Measurements from ENCODE around the gene GC. TPM values are rescaled to one million over a fixed set of nuclear protein-coding genes. Genes with fewer than 3 reads are reported as not detected.
A peak's percentile ranks its signal among the peaks of the same experiment; 100 is the strongest.

The GC gene
- total and polyA plus RNA-seq, 2 of the 4 experiments (the other 2 are of a cell fraction) = not detected

DNA sequence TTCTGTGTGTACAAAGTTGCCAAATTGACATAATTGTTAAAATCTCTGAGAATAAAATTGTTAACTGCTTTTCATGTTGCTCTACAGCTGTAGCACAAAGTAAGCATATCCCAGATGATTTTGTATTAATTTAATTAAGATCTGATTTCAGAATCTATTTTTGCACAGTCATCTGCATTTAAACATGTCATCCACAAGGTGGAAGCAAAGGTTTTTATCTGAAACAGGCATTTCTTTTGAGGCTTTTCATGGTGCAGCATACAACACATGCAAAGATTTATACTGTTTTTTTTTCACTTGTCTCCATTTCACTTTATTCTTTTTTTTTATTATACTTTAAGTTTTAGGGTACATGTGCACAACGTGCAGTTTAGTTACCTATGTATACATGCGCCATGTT, 51.2 kb downstream of the GC start:
- no peak overlapping the region for H3K18ac ChIP-seq (ENCODE audit: low read depth, low read length)
- H3K9me1 ChIP-seq (ENCODE audit: insufficient read depth, low read length) = no peaks in the 10 kb centered on the region
- H3K36me3 ChIP-seq (ENCODE audit: control insufficient read depth, insufficient read depth, low read length) = no peaks in the 10 kb centered on the region
- no peaks in the 10 kb centered on the region for H3K4me1 ChIP-seq (ENCODE audit: control insufficient read depth, insufficient read depth, low read length)
- H3K56ac ChIP-seq (ENCODE audit: extremely low read depth, insufficient read depth, low read length) = no peak overlapping the region
- H2BK5ac ChIP-seq (ENCODE audit: low read depth, low read length, poor library complexity, severe bottlenecking) = no peak overlapping the region
- no peak overlapping the region for H2AFZ ChIP-seq (replicated peaks; ENCODE audit: low read length, poor library complexity)
- no peak overlapping the region for H4K5ac ChIP-seq (ENCODE audit: low read depth, low read length)
- H3K4ac ChIP-seq (ENCODE audit: low read depth, low read length) = no peak overlapping the region
- no CpG with 5 or more reads among the region's 2 CpGs for WGBS, 2 experiments (ENCODE audit: extremely low coverage in 2 of 2, insufficient read length in 1 of 2)
- ATAC-seq (ENCODE audit: low read depth) (peak; percentile 72), DNase-seq (peak; percentile 58)
- no peak overlapping the region for H2BK120ac ChIP-seq (ENCODE audit: low read depth, low read length)
- no peak overlapping the region for H3K14ac ChIP-seq (replicated peaks; ENCODE audit: low read depth, low read length)
- H4K91ac ChIP-seq (ENCODE audit: insufficient read depth, low read depth, low read length) = no peak overlapping the region
- POLR2A ChIA-PET (ENCODE audit: unreplicated experiment) = no interaction called here
- no peak overlapping the region for H2BK15ac ChIP-seq (ENCODE audit: low read depth, low read length)
- CTCF ChIA-PET = no interaction called here
- no peak overlapping the region for H2BK20ac ChIP-seq (ENCODE audit: low read depth, low read length)
- H3K23ac ChIP-seq (ENCODE audit: low read depth, low read length) = no peak overlapping the region
- H3K27ac ChIP-seq (ENCODE audit: insufficient read depth, low read length) = no peak overlapping the region
- no peaks in the 10 kb centered on the region for H3K9me3 ChIP-seq (ENCODE audit: control insufficient read depth, insufficient read depth, low read length)
- no peak overlapping the region for H3K4me3 ChIP-seq (ENCODE audit: insufficient read depth, low read depth, low read length)
- intact Hi-C loops (cut with micrococcal nuclease) (loop anchor here (1.0 to 5.0 kb wide), 3 partner anchors 209 to 570 kb away; no protein-coding TSS in a partner anchor), in situ Hi-C loops (cut with MboI; ENCODE audit: low sequenced_read_pairs) (no loop called here), dilution Hi-C loops (cut with HindIII; ENCODE audit: low sequenced_read_pairs, unreplicated experiment) (no loop called here)
- H4K20me1 ChIP-seq (ENCODE audit: insufficient read depth, low read length) = no peaks in the 10 kb centered on the region
- no peaks in the 10 kb centered on the region for H3K79me1 ChIP-seq (ENCODE audit: low read depth in 1 of 2, low read length in 2 of 2)
- BruUV-seq (replicated peaks) = no TSS peak
- 0 out of 2 replicates have a peak, but pooled peaks cover 2% of the 10 kb centered on the region for H3K27me3 ChIP-seq (ENCODE audit: control insufficient read depth, insufficient read depth, low read length)
- H2AK9ac ChIP-seq (replicated peaks; ENCODE audit: low read depth, low read length, poor library complexity) = no peak overlapping the region
- H3K9ac ChIP-seq (ENCODE audit: low read depth, low read length) = no peak overlapping the region
- no peak overlapping the region for H2AK5ac ChIP-seq (ENCODE audit: low read depth, low read length)
- H4K8ac ChIP-seq (ENCODE audit: low read depth in 2 of 2, low read length in 2 of 2) = no peak overlapping the region
- TF ChIP-seq SMC3 (IDR thresholded peaks at IDR 0.05; ENCODE audit: low read depth, low read length) (peak; percentile 44; the same call in 1 of the 2 replicates), RFX5 (IDR thresholded peaks at IDR 0.05; ENCODE audit: low read depth, low read length) (no peak), POLR2A (IDR thresholded peaks at IDR 0.05; ENCODE audit: low read depth, low read length) (no peak), CHD1 (IDR thresholded peaks at IDR 0.05; ENCODE audit: low read depth, low read length) (no peak), MXI1 (IDR thresholded peaks at IDR 0.05; ENCODE audit: borderline replicate concordance, low read depth, low read length) (no peak), ELK1 (IDR thresholded peaks at IDR 0.05; ENCODE audit: borderline replicate concordance, low read depth, low read length) (no peak), NFE2L2 (IDR thresholded peaks at IDR 0.05; ENCODE audit: low read depth, low read length) (peak; percentile 87), MAZ (IDR thresholded peaks at IDR 0.05; ENCODE audit: borderline replicate concordance, low read depth, low read length) (no peak), USF2 (IDR thresholded peaks at IDR 0.05; ENCODE audit: low read depth, low read length) (no peak), CEBPB (IDR thresholded peaks at IDR 0.05; ENCODE audit: low read depth, low read length) (no peak), CTCF (conservative IDR thresholded peaks at IDR 0.05; ENCODE audit: low read depth, low read length) (peak; percentile 60), RCOR1 (IDR thresholded peaks at IDR 0.05; ENCODE audit: insufficient replicate concordance, low read length) (no peak), BHLHE40 (IDR thresholded peaks at IDR 0.05; ENCODE audit: low read depth, low read length) (no peak), FOS (IDR thresholded peaks at IDR 0.05; ENCODE audit: low read depth, low read length) (no peak), MAFK (IDR thresholded peaks at IDR 0.05; ENCODE audit: low read depth, low read length) (peak; percentile 67), RAD21 (IDR thresholded peaks at IDR 0.05; ENCODE audit: low read length) (peak; percentile 48)
- H3K4me2 ChIP-seq (ENCODE audit: low read depth, low read length) = no peak overlapping the region

Data from IMR-90 (cell line).